ENCODE results near the gene SPIRE1.
"Not testable (repeated sequence)": the region's sequence is repeated elsewhere in the genome, so short reads cannot be mapped to it uniquely, and the experiment has no call there.

SPIRE1 gene

GRCh38 chr18:12485479-12486105, 172.3 kb downstream of the SPIRE1 start:
- Histone ChIP-seq H3K4me3 (ENCODE audit: low read depth, low read length) (no peak overlapping the region), H3K9ac (ENCODE audit: low read length) (no peak overlapping the region), H3K27me3 (ENCODE audit: control insufficient read depth, insufficient read depth, low read length) (no peaks in the 10 kb centered on the region), H3K4me1 (ENCODE audit: control insufficient read depth, insufficient read depth, low read length) (0 out of 2 replicates have a peak, but pooled peaks cover under 1% of the 10 kb centered on the region), H3K9me3 (ENCODE audit: control insufficient read depth, insufficient read depth, low read depth, low read length) (no peaks in the 10 kb centered on the region), H3K36me3 (ENCODE audit: control insufficient read depth, insufficient read depth, low read length) (no peaks in the 10 kb centered on the region), H3K27ac (ENCODE audit: low read depth, low read length) (no peak overlapping the region)

- not testable (repeated sequence) for H3K9ac ChIP-seq (ENCODE audit: low read length); H3K27me3 ChIP-seq (ENCODE audit: control insufficient read depth, insufficient read depth, low read length); H3K4me3 ChIP-seq (ENCODE audit: low read depth, low read length); H3K4me1 ChIP-seq (ENCODE audit: control insufficient read depth, insufficient read depth, low read length); H3K36me3 ChIP-seq (ENCODE audit: control insufficient read depth, insufficient read depth, low read length); H3K9me3 ChIP-seq (ENCODE audit: control insufficient read depth, insufficient read depth, low read depth, low read length); H3K27ac ChIP-seq (ENCODE audit: low read depth, low read length)
These were observed 176.0 kb downstream of the SPIRE1 start for GRCh38 chr18:12481915-12482314.

- Histone ChIP-seq H3K27ac (ENCODE audit: low read depth, low read length) (no peak overlapping the region), H3K9me3 (ENCODE audit: control insufficient read depth, insufficient read depth, low read depth, low read length) (no peaks in the 10 kb centered on the region), H3K4me1 (ENCODE audit: control insufficient read depth, insufficient read depth, low read length) (peaks cover 5% of the 10 kb centered on the region; the same call in 1 of the 2 replicates), H3K36me3 (ENCODE audit: control insufficient read depth, insufficient read depth, low read length) (peaks cover 6% of the 10 kb centered on the region; the same call in 1 of the 2 replicates), H3K27me3 (ENCODE audit: control insufficient read depth, insufficient read depth, low read length) (no peaks in the 10 kb centered on the region), H3K4me3 (ENCODE audit: low read depth, low read length) (no peak overlapping the region), H3K9ac (ENCODE audit: low read length) (no peak overlapping the region)
These were observed 177.9 kb downstream of the SPIRE1 start for GRCh38 chr18:12479982-12480381.

GRCh38 chr18:12479536-12479935, 178.4 kb downstream of the SPIRE1 start:
- H3K4me3 ChIP-seq (ENCODE audit: low read depth, low read length), result no peak overlapping the region
- H3K4me1 ChIP-seq (ENCODE audit: control insufficient read depth, insufficient read depth, low read length), result peaks cover 5% of the 10 kb centered on the region; the same call in 1 of the 2 replicates
- no peak overlapping the region for H3K9ac ChIP-seq (ENCODE audit: low read length)
- peaks cover 6% of the 10 kb centered on the region; the same call in 1 of the 2 replicates for H3K36me3 ChIP-seq (ENCODE audit: control insufficient read depth, insufficient read depth, low read length)
- H3K27ac ChIP-seq (ENCODE audit: low read depth, low read length), result no peak overlapping the region
- no peaks in the 10 kb centered on the region for H3K27me3 ChIP-seq (ENCODE audit: control insufficient read depth, insufficient read depth, low read length)
- no peaks in the 10 kb centered on the region for H3K9me3 ChIP-seq (ENCODE audit: control insufficient read depth, insufficient read depth, low read depth, low read length)

GRCh38 chr18:12478269-12479047, 179.4 kb downstream of the SPIRE1 start:
- Histone ChIP-seq H3K27me3 (ENCODE audit: control insufficient read depth, insufficient read depth, low read length) (no peaks in the 10 kb centered on the region), H3K4me3 (ENCODE audit: low read depth, low read length) (no peak overlapping the region), H3K9me3 (ENCODE audit: control insufficient read depth, insufficient read depth, low read depth, low read length) (no peaks in the 10 kb centered on the region), H3K4me1 (ENCODE audit: control insufficient read depth, insufficient read depth, low read length) (peaks cover 5% of the 10 kb centered on the region; the same call in 1 of the 2 replicates), H3K9ac (ENCODE audit: low read length) (no peak overlapping the region), H3K27ac (ENCODE audit: low read depth, low read length) (no peak overlapping the region), H3K36me3 (ENCODE audit: control insufficient read depth, insufficient read depth, low read length) (peaks cover 6% of the 10 kb centered on the region; the same call in 1 of the 2 replicates)

GRCh38 chr18:12477606-12478005, 180.3 kb downstream of the SPIRE1 start:
- peaks cover 6% of the 10 kb centered on the region; the same call in 1 of the 2 replicates for H3K36me3 ChIP-seq (ENCODE audit: control insufficient read depth, insufficient read depth, low read length)
- H3K9me3 ChIP-seq (ENCODE audit: control insufficient read depth, insufficient read depth, low read depth, low read length), result no peaks in the 10 kb centered on the region
- H3K4me3 ChIP-seq (ENCODE audit: low read depth, low read length), result no peak overlapping the region
- no peak overlapping the region for H3K9ac ChIP-seq (ENCODE audit: low read length)
- H3K27me3 ChIP-seq (ENCODE audit: control insufficient read depth, insufficient read depth, low read length), result no peaks in the 10 kb centered on the region
- no peak overlapping the region for H3K27ac ChIP-seq (ENCODE audit: low read depth, low read length)
- H3K4me1 ChIP-seq (ENCODE audit: control insufficient read depth, insufficient read depth, low read length), result peaks cover 5% of the 10 kb centered on the region; the same call in 1 of the 2 replicates

- H3K27me3 ChIP-seq (ENCODE audit: control insufficient read depth, insufficient read depth, low read length), result no peaks in the 10 kb centered on the region
- no peaks in the 10 kb centered on the region for H3K9me3 ChIP-seq (ENCODE audit: control insufficient read depth, insufficient read depth, low read depth, low read length)
- H3K4me3 ChIP-seq (ENCODE audit: low read depth, low read length), result no peak overlapping the region
- H3K36me3 ChIP-seq (ENCODE audit: control insufficient read depth, insufficient read depth, low read length), result peaks cover 6% of the 10 kb centered on the region; the same call in 1 of the 2 replicates
- H3K27ac ChIP-seq (ENCODE audit: low read depth, low read length), result no peak overlapping the region
- H3K9ac ChIP-seq (ENCODE audit: low read length), result no peak overlapping the region
- peaks cover 5% of the 10 kb centered on the region; the same call in 1 of the 2 replicates for H3K4me1 ChIP-seq (ENCODE audit: control insufficient read depth, insufficient read depth, low read length)
These were observed 181.0 kb downstream of the SPIRE1 start for GRCh38 chr18:12476955-12477354.

- no peaks in the 10 kb centered on the region for H3K4me1 ChIP-seq (ENCODE audit: control insufficient read depth, insufficient read depth, low read length)
- H3K9me3 ChIP-seq (ENCODE audit: control insufficient read depth, insufficient read depth, low read depth, low read length), result no peaks in the 10 kb centered on the region
- no peaks in the 10 kb centered on the region for H3K27me3 ChIP-seq (ENCODE audit: control insufficient read depth, insufficient read depth, low read length)
- no peak overlapping the region for H3K27ac ChIP-seq (ENCODE audit: low read depth, low read length)
- peaks cover 6% of the 10 kb centered on the region; the same call in 1 of the 2 replicates for H3K36me3 ChIP-seq (ENCODE audit: control insufficient read depth, insufficient read depth, low read length)
- H3K9ac ChIP-seq (ENCODE audit: low read length), result no peak overlapping the region
- no peak overlapping the region for H3K4me3 ChIP-seq (ENCODE audit: low read depth, low read length)
These were observed 183.0 kb downstream of the SPIRE1 start for GRCh38 chr18:12474876-12475275.

GRCh38 chr18:12474146-12474545, 183.8 kb downstream of the SPIRE1 start:
- no peak overlapping the region for H3K27ac ChIP-seq (ENCODE audit: low read depth, low read length)
- H3K27me3 ChIP-seq (ENCODE audit: control insufficient read depth, insufficient read depth, low read length), result no peaks in the 10 kb centered on the region
- peaks cover 6% of the 10 kb centered on the region; the same call in 1 of the 2 replicates for H3K36me3 ChIP-seq (ENCODE audit: control insufficient read depth, insufficient read depth, low read length)
- H3K9me3 ChIP-seq (ENCODE audit: control insufficient read depth, insufficient read depth, low read depth, low read length), result no peaks in the 10 kb centered on the region
- H3K4me1 ChIP-seq (ENCODE audit: control insufficient read depth, insufficient read depth, low read length), result no peaks in the 10 kb centered on the region
- no peak overlapping the region for H3K9ac ChIP-seq (ENCODE audit: low read length)
- no peak overlapping the region for H3K4me3 ChIP-seq (ENCODE audit: low read depth, low read length)

- Histone ChIP-seq H3K27ac (ENCODE audit: low read depth, low read length) (no peak overlapping the region), H3K4me1 (ENCODE audit: control insufficient read depth, insufficient read depth, low read length) (no peaks in the 10 kb centered on the region), H3K27me3 (ENCODE audit: control insufficient read depth, insufficient read depth, low read length) (no peaks in the 10 kb centered on the region)
These were observed 187.4 kb downstream of the SPIRE1 start for GRCh38 chr18:12470382-12471075.

GRCh38 chr18:12468445-12468844, 189.5 kb downstream of the SPIRE1 start:
- Histone ChIP-seq H3K9me3 (ENCODE audit: control insufficient read depth, insufficient read depth, low read depth, low read length) (no peaks in the 10 kb centered on the region), H3K27me3 (ENCODE audit: control insufficient read depth, insufficient read depth, low read length) (no peaks in the 10 kb centered on the region), H3K4me1 (ENCODE audit: control insufficient read depth, insufficient read depth, low read length) (no peaks in the 10 kb centered on the region), H3K9ac (ENCODE audit: low read length) (no peak overlapping the region), H3K36me3 (ENCODE audit: control insufficient read depth, insufficient read depth, low read length) (no peaks in the 10 kb centered on the region), H3K27ac (ENCODE audit: low read depth, low read length) (no peak overlapping the region), H3K4me3 (ENCODE audit: low read depth, low read length) (no peak overlapping the region)

More at GRCh38 chr18:12470382-12471075, 187.4 kb downstream of the SPIRE1 start:
- no peaks in the 10 kb centered on the region for H3K36me3 ChIP-seq (ENCODE audit: control insufficient read depth, insufficient read depth, low read length)
- H3K9me3 ChIP-seq (ENCODE audit: control insufficient read depth, insufficient read depth, low read depth, low read length), result no peaks in the 10 kb centered on the region
- H3K4me3 ChIP-seq (ENCODE audit: low read depth, low read length), result no peak overlapping the region
- H3K9ac ChIP-seq (ENCODE audit: low read length), result no peak overlapping the region

Data from HUES6 (cell line).